Suprapubic skin (tissue), 4 donors: ENCODE data around the gene SLC25A23. TPM values are rescaled to one million over a fixed set of nuclear protein-coding genes. Genes with fewer than 3 reads are reported as not detected.

Experiments
- DNase-seq, 2 donors: peaks; one replicate each; pipeline ENCODE4 v3.0.0-alpha.2; 2019; ENCODE audit warnings: low spot score in 2 of 2
- H3K27ac ChIP-seq: fragments of 200-600 bp; sonication (generic); one replicate; pipeline ENCODE4 v1.5.1; 2019
- H3K27me3 ChIP-seq: fragments of 200-600 bp; sonication (generic); one replicate; pipeline ENCODE4 v1.5.1; 2019
- H3K36me3 ChIP-seq: fragments of 200-600 bp; sonication (generic); one replicate; pipeline ENCODE4 v1.5.1; 2019
- H3K4me1 ChIP-seq: fragments of 200-600 bp; sonication (generic); one replicate; pipeline ENCODE4 v1.5.1; 2019
- H3K4me3 ChIP-seq: fragments of 200-600 bp; sonication (generic); one replicate; pipeline ENCODE4 v1.5.1; 2019; ENCODE audit warnings: mild to moderate bottlenecking
- H3K9me3 ChIP-seq: fragments of 200-600 bp; sonication (generic); one replicate; pipeline ENCODE4 v1.5.1; 2019
- CTCF ChIP-seq, 2 donors: fragments of 200-600 bp in 1 of 2; fragments of 450-650 bp in 1 of 2; sonication (generic) in 1 of 2; IDR thresholded peaks; one replicate each; pipeline ENCODE4 v1.5.1; 2016 to 2019; ENCODE audit warnings: antibody characterized with exemption in 2 of 2, mild to moderate bottlenecking in 1 of 2, moderate library complexity in 1 of 2
- EP300 ChIP-seq: sonication (generic); formaldehyde crosslinking; IDR thresholded peaks from one replicate; pipeline ENCODE4 v1.6.1; 2017; ENCODE audit warnings: antibody characterized with exemption
- POLR2A ChIP-seq, 2 donors: fragments of 450-650 bp; IDR thresholded peaks; one replicate each; pipeline ENCODE4 v1.6.1; 2017; ENCODE audit warnings: antibody characterized with exemption in 2 of 2, mild to moderate bottlenecking in 2 of 2, moderate library complexity in 2 of 2
- POLR2AphosphoS5 ChIP-seq, 3 donors: sonication (generic); formaldehyde crosslinking; IDR thresholded peaks; one replicate each; pipeline ENCODE4 v1.6.1; 2017; ENCODE audit warnings: antibody characterized with exemption in 3 of 3
- WGBS: methylation state at CpG from one replicate; pipeline ENCODE4 v1.1.5; 2018; 5-methylcytosine and 5-hydroxymethylcytosine counted together
- total RNA-seq, 4 donors: library from RNA; depleted of rRNA; stranded (reverse); fragments of >200 nt; gene quantifications; one replicate each; pipeline ENCODE4 v1.1.0, GENCODE V29; 2016

SLC25A23 gene
- total RNA-seq, 4 donors from 2014 or later, result 39.5 to 76.3 (median 61.6) TPM

- Histone ChIP-seq H3K9me3 (no peaks in the 10 kb centered on the region), H3K27me3 (no peaks in the 10 kb centered on the region), H3K36me3 (peaks cover 68% of the 10 kb centered on the region), H3K27ac (no peak overlapping the region), H3K4me1 (peaks cover 8% of the 10 kb centered on the region), H3K4me3 (no peak overlapping the region)
- DNase-seq, result no peak
- 88% methylated on average over 16 of the region's 32 CpGs for WGBS
- TF ChIP-seq POLR2A (IDR thresholded peaks at IDR 0.05), result no peak
- TF ChIP-seq CTCF (IDR thresholded peaks at IDR 0.05), result no peak
- no peak for TF ChIP-seq POLR2AphosphoS5 (IDR thresholded peaks at IDR 0.05)
- TF ChIP-seq EP300, result no peak
These were observed 43.9 kb downstream of the SLC25A23 start for GRCh38 chr19:6415591-6416190.

- no peak for DNase-seq
- Histone ChIP-seq H3K36me3 (peaks cover 61% of the 10 kb centered on the region), H3K27me3 (no peaks in the 10 kb centered on the region), H3K27ac (no peak overlapping the region), H3K4me1 (peaks cover 7% of the 10 kb centered on the region), H3K9me3 (no peaks in the 10 kb centered on the region), H3K4me3 (no peak overlapping the region)
- no peak for TF ChIP-seq POLR2AphosphoS5 (IDR thresholded peaks at IDR 0.05)
- TF ChIP-seq EP300, result no peak
- WGBS, result 93% methylated on average over 43 of the region's 47 CpGs
These were observed 44.6 kb downstream of the SLC25A23 start for GRCh38 chr19:6414793-6415590.

GRCh38 chr19:6413721-6414643 is 45.6 kb downstream of the SLC25A23 start:
- Histone ChIP-seq H3K4me1 (peaks cover 5% of the 10 kb centered on the region), H3K36me3 (peaks cover 51% of the 10 kb centered on the region), H3K27me3 (no peaks in the 10 kb centered on the region), H3K4me3 (no peak overlapping the region), H3K27ac (no peak overlapping the region), H3K9me3 (no peaks in the 10 kb centered on the region)
- no peak for DNase-seq
- TF ChIP-seq POLR2AphosphoS5 (IDR thresholded peaks at IDR 0.05) (no peak), EP300 (no peak), CTCF (IDR thresholded peaks at IDR 0.05) (no peak), POLR2A (IDR thresholded peaks at IDR 0.05) (no peak)
- WGBS, result 70% methylated on average over 42 of the region's 42 CpGs

- DNase-seq, result no peak
- Histone ChIP-seq H3K4me3 (no peak overlapping the region), H3K9me3 (no peaks in the 10 kb centered on the region), H3K36me3 (peaks cover 44% of the 10 kb centered on the region), H3K27me3 (no peaks in the 10 kb centered on the region), H3K27ac (no peak overlapping the region), H3K4me1 (peaks cover 5% of the 10 kb centered on the region)
- WGBS, result 61% methylated on average over 10 of the region's 10 CpGs
- TF ChIP-seq CTCF (IDR thresholded peaks at IDR 0.05) (no peak), EP300 (no peak), POLR2AphosphoS5 (IDR thresholded peaks at IDR 0.05) (no peak), POLR2A (IDR thresholded peaks at IDR 0.05) (no peak)
These were observed 46.3 kb downstream of the SLC25A23 start for GRCh38 chr19:6413291-6413690.

- no peaks in the 10 kb centered on the region for H3K9me3 ChIP-seq
- H3K4me3 ChIP-seq, result no peak overlapping the region
- no peak overlapping the region for H3K27ac ChIP-seq
- 60% methylated on average over 6 of the region's 15 CpGs for WGBS
- TF ChIP-seq POLR2AphosphoS5 (IDR thresholded peaks at IDR 0.05), result no peak
- no peak for TF ChIP-seq POLR2A (IDR thresholded peaks at IDR 0.05)
- peak in 1 of 2 donors; percentile 34 for TF ChIP-seq CTCF (IDR thresholded peaks at IDR 0.05)
- no peaks in the 10 kb centered on the region for H3K27me3 ChIP-seq
- no peak for DNase-seq
- peaks cover 37% of the 10 kb centered on the region for H3K36me3 ChIP-seq
- peaks cover 5% of the 10 kb centered on the region for H3K4me1 ChIP-seq
These were observed 47.0 kb downstream of the SLC25A23 start for GRCh38 chr19:6412447-6413091.
